ENCODE measurements around the gene SMCO2.
A peak's percentile ranks its signal among the peaks of the same experiment; 100 is the strongest.

SMCO2 gene

DNA sequence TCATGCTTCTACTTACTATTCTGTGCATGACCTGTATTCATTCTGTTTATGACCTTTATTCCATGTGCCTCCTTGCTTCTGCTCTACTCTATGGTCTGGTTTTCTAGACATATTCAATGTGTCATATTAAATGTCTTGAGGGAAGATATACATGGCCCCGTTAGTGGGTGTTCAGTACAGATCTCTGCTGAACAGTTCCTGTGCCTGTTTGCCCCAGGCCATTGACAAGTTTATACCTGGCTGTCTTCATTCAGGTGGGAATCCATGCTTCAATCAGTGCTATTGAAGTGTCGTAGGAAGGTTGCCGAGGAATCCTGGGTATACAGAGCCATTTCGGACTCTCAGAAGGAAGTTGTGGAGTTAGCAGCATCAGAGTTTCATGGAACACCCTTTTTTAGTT is 70.1 kb downstream of the SMCO2 start:
- Histone ChIP-seq H3K9ac (ENCODE audit: low read length) (no peak overlapping the region), H3K9me3 (ENCODE audit: control insufficient read depth, low read length) (no peaks in the 10 kb centered on the region), H3K27me3 (replicated peaks; ENCODE audit: control insufficient read depth, insufficient read depth, low read length) (no peaks in the 10 kb centered on the region), H3K36me3 (ENCODE audit: control insufficient read depth, insufficient read depth, low read length, severe bottlenecking) (no peaks in the 10 kb centered on the region), H3K4me3 (ENCODE audit: low read length) (no peak overlapping the region), H3K4me1 (ENCODE audit: control insufficient read depth, insufficient read depth, low read length) (peaks cover 16% of the 10 kb centered on the region)
- no peak for DNase-seq (ENCODE audit: low read depth)

DNA sequence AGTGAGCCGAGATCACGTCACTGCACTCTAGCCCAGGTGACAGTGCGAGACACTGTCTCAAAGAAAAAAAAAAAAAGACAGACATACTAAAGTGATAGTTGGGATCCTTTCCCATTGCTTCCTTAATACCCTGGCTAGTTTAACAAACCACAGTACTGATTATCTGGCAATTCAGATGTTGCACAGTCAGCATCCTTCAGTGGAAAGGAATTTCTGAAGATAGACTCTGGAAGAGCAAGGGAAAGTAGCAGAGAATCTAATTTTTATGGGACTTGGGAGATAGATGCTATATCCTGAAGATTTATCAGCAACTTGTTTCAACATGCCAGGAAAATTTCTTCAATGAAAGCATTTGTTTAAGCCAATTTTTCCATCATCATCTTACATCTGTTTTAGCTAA is 71.0 kb downstream of the SMCO2 start:
- H3K9me3 ChIP-seq (ENCODE audit: control insufficient read depth, low read length): no peaks in the 10 kb centered on the region
- no peak overlapping the region for H3K9ac ChIP-seq (ENCODE audit: low read length)
- H3K27me3 ChIP-seq (replicated peaks; ENCODE audit: control insufficient read depth, insufficient read depth, low read length): no peaks in the 10 kb centered on the region
- no peaks in the 10 kb centered on the region for H3K36me3 ChIP-seq (ENCODE audit: control insufficient read depth, insufficient read depth, low read length, severe bottlenecking)
- peaks cover 14% of the 10 kb centered on the region for H3K4me1 ChIP-seq (ENCODE audit: control insufficient read depth, insufficient read depth, low read length)
- no peak for DNase-seq (ENCODE audit: low read depth)
- no peak overlapping the region for H3K4me3 ChIP-seq (ENCODE audit: low read length)

DNA sequence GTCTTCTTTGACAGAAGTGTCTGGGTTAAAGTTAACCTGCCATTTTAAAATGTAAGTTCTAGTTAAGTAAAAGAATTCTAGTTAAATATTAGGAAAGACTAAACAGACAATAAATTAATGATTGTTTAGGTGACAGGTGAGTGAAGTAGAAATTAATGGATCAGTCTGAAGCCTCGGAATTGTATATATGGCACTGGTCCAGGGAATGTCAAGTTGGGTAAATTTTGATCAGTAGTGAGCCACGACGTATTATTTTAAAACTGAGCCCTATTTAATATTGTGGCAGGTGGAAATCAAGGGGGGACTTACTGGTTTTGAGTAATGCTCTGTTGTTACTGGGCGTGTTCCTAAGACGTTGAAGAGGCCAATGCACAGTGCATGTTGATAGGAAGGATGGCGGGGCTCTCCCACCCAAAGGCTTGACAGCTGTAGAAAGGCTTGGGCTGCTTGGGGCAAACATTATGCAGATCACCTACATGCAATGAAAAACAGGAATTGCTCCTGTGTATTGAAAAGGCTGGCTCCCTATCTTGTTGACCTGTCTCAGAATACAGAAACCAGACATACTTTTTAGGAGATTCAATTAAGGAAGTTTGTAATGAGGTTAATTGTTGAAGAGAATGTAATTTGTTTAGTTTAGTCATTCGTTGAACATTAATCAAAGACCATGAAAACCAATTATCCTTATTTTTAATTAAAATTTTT is 71.6 kb downstream of the SMCO2 start:
- Histone ChIP-seq H3K4me1 (ENCODE audit: control insufficient read depth, insufficient read depth, low read length) (peaks cover 17% of the 10 kb centered on the region), H3K27me3 (replicated peaks; ENCODE audit: control insufficient read depth, insufficient read depth, low read length) (no peaks in the 10 kb centered on the region), H3K9me3 (ENCODE audit: control insufficient read depth, low read length) (no peaks in the 10 kb centered on the region), H3K4me3 (ENCODE audit: low read length) (no peak overlapping the region), H3K36me3 (ENCODE audit: control insufficient read depth, insufficient read depth, low read length, severe bottlenecking) (no peaks in the 10 kb centered on the region), H3K9ac (ENCODE audit: low read length) (no peak overlapping the region)
- DNase-seq (ENCODE audit: low read depth): no peak

DNA sequence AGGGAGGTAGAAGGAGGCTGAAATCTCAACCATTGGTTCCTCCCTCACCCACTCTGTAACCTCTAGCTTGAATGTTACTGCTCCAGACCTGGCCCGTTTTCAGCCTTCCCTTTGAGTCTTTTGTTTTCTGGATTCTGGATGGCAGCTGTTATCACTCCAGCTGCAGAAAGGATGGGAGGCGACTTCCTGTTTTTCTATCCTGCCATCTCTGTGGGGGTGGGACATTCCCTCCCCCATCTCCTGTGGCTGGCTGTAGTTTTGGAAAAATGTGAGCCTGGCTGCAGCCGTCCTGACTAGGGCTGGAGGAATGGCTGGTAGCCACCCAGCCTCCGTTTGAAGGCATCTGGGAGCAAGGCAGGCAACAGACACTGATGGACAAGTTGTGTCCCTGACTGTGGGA is 74.5 kb downstream of the SMCO2 start:
- Histone ChIP-seq H3K27me3 (replicated peaks; ENCODE audit: control insufficient read depth, insufficient read depth, low read length) (no peaks in the 10 kb centered on the region), H3K4me1 (ENCODE audit: control insufficient read depth, insufficient read depth, low read length) (peaks cover 28% of the 10 kb centered on the region), H3K4me3 (ENCODE audit: low read length) (no peak overlapping the region), H3K9ac (ENCODE audit: low read length) (no peak overlapping the region), H3K36me3 (ENCODE audit: control insufficient read depth, insufficient read depth, low read length, severe bottlenecking) (no peaks in the 10 kb centered on the region), H3K9me3 (ENCODE audit: control insufficient read depth, low read length) (no peaks in the 10 kb centered on the region)
- peak; percentile 38 for DNase-seq (ENCODE audit: low read depth)

DNA sequence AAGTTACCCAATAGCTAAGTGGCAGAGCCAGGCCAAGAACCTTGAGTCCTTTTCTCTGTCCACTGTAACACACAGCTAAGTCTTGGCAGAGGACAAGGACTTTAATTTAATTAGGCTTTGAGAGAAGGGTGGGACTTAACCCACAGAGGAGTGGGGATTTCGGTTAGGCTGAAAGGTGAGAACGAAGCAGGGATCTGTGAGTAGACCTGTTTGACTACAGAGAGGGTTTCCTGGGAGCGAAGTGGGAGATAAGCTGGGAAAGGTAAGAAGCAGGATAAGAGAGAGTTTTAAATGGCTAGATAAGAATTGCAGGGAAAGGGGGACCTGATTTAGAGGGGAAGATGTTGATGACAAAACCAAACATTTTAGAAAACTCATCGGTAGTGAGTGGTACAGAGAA is 75.4 kb downstream of the SMCO2 start:
- no peak overlapping the region for H3K4me3 ChIP-seq (ENCODE audit: low read length)
- no peaks in the 10 kb centered on the region for H3K36me3 ChIP-seq (ENCODE audit: control insufficient read depth, insufficient read depth, low read length, severe bottlenecking)
- H3K4me1 ChIP-seq (ENCODE audit: control insufficient read depth, insufficient read depth, low read length): peaks cover 29% of the 10 kb centered on the region
- no peak overlapping the region for H3K9ac ChIP-seq (ENCODE audit: low read length)
- no peak for DNase-seq (ENCODE audit: low read depth)
- no peaks in the 10 kb centered on the region for H3K27me3 ChIP-seq (replicated peaks; ENCODE audit: control insufficient read depth, insufficient read depth, low read length)
- H3K9me3 ChIP-seq (ENCODE audit: control insufficient read depth, low read length): no peaks in the 10 kb centered on the region

DNA sequence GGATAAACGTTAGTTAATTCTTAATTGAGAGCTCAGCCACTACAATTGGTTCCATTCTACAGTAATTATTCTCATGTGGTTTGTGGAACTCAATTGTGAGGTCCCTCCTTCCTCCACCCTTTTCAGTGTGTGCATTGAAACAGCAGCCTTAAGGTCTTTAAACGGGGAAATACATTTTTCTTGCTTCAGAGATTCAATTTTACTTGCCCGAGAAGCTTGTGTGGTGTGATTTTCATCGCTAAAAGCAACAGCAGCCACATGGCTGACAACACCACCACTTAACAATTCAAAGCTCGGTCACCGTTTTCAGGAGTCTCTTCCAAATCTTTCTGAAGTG is 76.7 kb downstream of the SMCO2 start:
- no peaks in the 10 kb centered on the region for H3K9me3 ChIP-seq (ENCODE audit: control insufficient read depth, low read length)
- H3K9ac ChIP-seq (ENCODE audit: low read length): peak overlapping the region; percentile 95
- H3K27me3 ChIP-seq (replicated peaks; ENCODE audit: control insufficient read depth, insufficient read depth, low read length): no peaks in the 10 kb centered on the region
- DNase-seq (ENCODE audit: low read depth): no peak
- peaks cover 33% of the 10 kb centered on the region for H3K4me1 ChIP-seq (ENCODE audit: control insufficient read depth, insufficient read depth, low read length)
- H3K36me3 ChIP-seq (ENCODE audit: control insufficient read depth, insufficient read depth, low read length, severe bottlenecking): no peaks in the 10 kb centered on the region
- peak overlapping the region; percentile 94 for H3K4me3 ChIP-seq (ENCODE audit: low read length)

GRCh38 chr12:27523642-27524493 is 77.3 kb downstream of the SMCO2 start, which contains the start of gene PPFIBP1:
PPFIBP1 (plus strand) TSS chr12:27524206; CDS start chr12:27633397, 109,191 bp downstream.
- Histone ChIP-seq H3K9me3 (ENCODE audit: control insufficient read depth, low read length) (no peaks in the 10 kb centered on the region), H3K9ac (ENCODE audit: low read length) (peak within 1 kb of the TSS; percentile 95), H3K4me1 (ENCODE audit: control insufficient read depth, insufficient read depth, low read length) (peaks cover 33% of the 10 kb centered on the region), H3K36me3 (ENCODE audit: control insufficient read depth, insufficient read depth, low read length, severe bottlenecking) (no peaks in the 10 kb centered on the region), H3K4me3 (ENCODE audit: low read length) (peak within 1 kb of the TSS; percentile 94), H3K27me3 (replicated peaks; ENCODE audit: control insufficient read depth, insufficient read depth, low read length) (no peaks in the 10 kb centered on the region)
- peak; percentile 98 for DNase-seq (ENCODE audit: low read depth)

GRCh38 chr12:27524494-27524835 is 77.9 kb downstream of the SMCO2 start:
- peak overlapping the region; percentile 94 for H3K4me3 ChIP-seq (ENCODE audit: low read length)
- H3K4me1 ChIP-seq (ENCODE audit: control insufficient read depth, insufficient read depth, low read length): peaks cover 33% of the 10 kb centered on the region
- H3K9me3 ChIP-seq (ENCODE audit: control insufficient read depth, low read length): no peaks in the 10 kb centered on the region
- H3K9ac ChIP-seq (ENCODE audit: low read length): peak overlapping the region; percentile 95
- no peak for DNase-seq (ENCODE audit: low read depth)
- no peaks in the 10 kb centered on the region for H3K36me3 ChIP-seq (ENCODE audit: control insufficient read depth, insufficient read depth, low read length, severe bottlenecking)
- no peaks in the 10 kb centered on the region for H3K27me3 ChIP-seq (replicated peaks; ENCODE audit: control insufficient read depth, insufficient read depth, low read length)

GRCh38 chr12:27524839-27525753 is 78.6 kb downstream of the SMCO2 start:
- no peaks in the 10 kb centered on the region for H3K9me3 ChIP-seq (ENCODE audit: control insufficient read depth, low read length)
- peak overlapping the region; percentile 95 for H3K9ac ChIP-seq (ENCODE audit: low read length)
- no peaks in the 10 kb centered on the region for H3K27me3 ChIP-seq (replicated peaks; ENCODE audit: control insufficient read depth, insufficient read depth, low read length)
- H3K36me3 ChIP-seq (ENCODE audit: control insufficient read depth, insufficient read depth, low read length, severe bottlenecking): no peaks in the 10 kb centered on the region
- peak; percentile 70 for DNase-seq (ENCODE audit: low read depth)
- H3K4me1 ChIP-seq (ENCODE audit: control insufficient read depth, insufficient read depth, low read length): peaks cover 33% of the 10 kb centered on the region
- peak overlapping the region; percentile 94 for H3K4me3 ChIP-seq (ENCODE audit: low read length)

DNA sequence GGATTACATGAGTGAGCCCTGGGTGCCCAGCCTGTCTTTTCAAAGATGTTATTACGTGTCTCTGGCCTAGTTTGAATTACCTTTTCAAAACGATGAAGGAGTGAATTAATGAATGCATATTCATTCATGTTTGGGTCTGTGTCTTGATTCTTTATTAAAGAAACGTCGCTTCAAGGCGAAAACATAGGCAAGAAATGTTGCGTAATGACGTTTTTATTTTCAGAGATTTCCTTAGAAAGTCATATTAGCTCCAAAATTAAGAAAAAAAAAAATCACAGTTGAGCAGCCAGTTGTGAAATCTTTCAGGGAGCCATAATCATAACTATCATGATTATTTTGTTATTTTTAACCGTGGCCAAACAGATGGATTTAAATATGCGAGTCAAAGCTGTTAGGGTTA is 81.0 kb downstream of the SMCO2 start:
- Histone ChIP-seq H3K36me3 (ENCODE audit: control insufficient read depth, insufficient read depth, low read length, severe bottlenecking) (no peaks in the 10 kb centered on the region), H3K9ac (ENCODE audit: low read length) (no peak overlapping the region), H3K9me3 (ENCODE audit: control insufficient read depth, low read length) (no peaks in the 10 kb centered on the region), H3K27me3 (replicated peaks; ENCODE audit: control insufficient read depth, insufficient read depth, low read length) (no peaks in the 10 kb centered on the region), H3K4me1 (ENCODE audit: control insufficient read depth, insufficient read depth, low read length) (peaks cover 27% of the 10 kb centered on the region), H3K4me3 (ENCODE audit: low read length) (no peak overlapping the region)
- DNase-seq (ENCODE audit: low read depth): no peak

DNA sequence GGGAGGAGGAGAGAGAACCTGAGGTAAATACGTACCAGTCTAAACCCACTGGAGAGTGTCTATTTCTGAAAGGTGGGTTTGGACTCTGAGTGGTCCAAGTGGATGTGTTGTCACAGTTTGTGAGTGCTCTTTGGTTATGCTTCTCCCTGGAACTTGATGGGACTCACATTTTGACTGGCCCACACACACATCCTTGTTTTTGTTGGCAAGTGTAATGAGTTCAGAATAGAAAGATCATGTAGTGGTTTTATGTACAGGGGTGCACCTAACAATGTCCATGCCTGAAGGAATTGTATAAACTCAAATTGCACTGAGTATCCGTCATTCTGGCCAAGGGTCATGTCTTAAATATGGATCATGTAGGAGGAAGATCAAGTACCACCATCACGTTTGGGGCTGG is 82.3 kb downstream of the SMCO2 start:
- no peaks in the 10 kb centered on the region for H3K36me3 ChIP-seq (ENCODE audit: control insufficient read depth, insufficient read depth, low read length, severe bottlenecking)
- H3K4me1 ChIP-seq (ENCODE audit: control insufficient read depth, insufficient read depth, low read length): peaks cover 19% of the 10 kb centered on the region
- H3K27me3 ChIP-seq (replicated peaks; ENCODE audit: control insufficient read depth, insufficient read depth, low read length): no peaks in the 10 kb centered on the region
- no peak overlapping the region for H3K4me3 ChIP-seq (ENCODE audit: low read length)
- DNase-seq (ENCODE audit: low read depth): no peak
- no peaks in the 10 kb centered on the region for H3K9me3 ChIP-seq (ENCODE audit: control insufficient read depth, low read length)
- no peak overlapping the region for H3K9ac ChIP-seq (ENCODE audit: low read length)

All from adipocyte (in vitro differentiated cells).